Smooth muscle cell (in vitro differentiated cells): ENCODE results near the gene STAMBPL1. TPM values are rescaled to one million over a fixed set of nuclear protein-coding genes. Genes with fewer than 3 reads are reported as not detected.

Source experiments
- DNase-seq: peaks from one replicate; lab custom pipeline; 2025; ENCODE audit not compliant: unreplicated experiment; lab: John Stamatoyannopoulos, UW
- H2AFZ ChIP-seq: fragments of 200-600 bp; sonication (generic); 2 replicates; pipeline ENCODE4 v1.6.0; 2016; ENCODE audit warnings: antibody characterized with exemption, low read depth, mild to moderate bottlenecking
- H3F3A ChIP-seq: fragments of 200-600 bp; sonication (generic); 2 replicates; pipeline ENCODE4 v1.6.0; 2017; ENCODE audit warnings: antibody characterized with exemption, low read depth
- H3K27ac ChIP-seq: fragments of 200-600 bp; sonication (generic); 2 replicates; pipeline ENCODE4 v1.5.1; 2016; ENCODE audit warnings: low read depth, mild to moderate bottlenecking
- H3K27me3 ChIP-seq: fragments of 200-600 bp; sonication (generic); 2 replicates; pipeline ENCODE4 v1.6.1; 2016; ENCODE audit warnings: low read depth, mild to moderate bottlenecking
- H3K36me3 ChIP-seq: fragments of 200-600 bp; sonication (generic); 2 replicates; pipeline ENCODE4 v1.5.1; 2016; ENCODE audit warnings: low read depth
- H3K4me1 ChIP-seq: fragments of 200-600 bp; sonication (generic); 2 replicates; pipeline ENCODE4 v1.5.1; 2016; ENCODE audit warnings: low read depth
- H3K4me2 ChIP-seq: fragments of 200-600 bp; sonication (generic); 2 replicates; pipeline ENCODE4 v1.6.0; 2016; ENCODE audit warnings: mild to moderate bottlenecking
- H3K4me3 ChIP-seq: fragments of 200-600 bp; sonication (generic); 2 replicates; pipeline ENCODE4 v1.5.1; 2016; ENCODE audit warnings: mild to moderate bottlenecking
- H3K79me2 ChIP-seq: fragments of 200-600 bp; sonication (generic); 2 replicates; pipeline ENCODE4 v1.6.0; 2016; ENCODE audit warnings: low read depth, mild to moderate bottlenecking
- H3K9ac ChIP-seq: fragments of 200-600 bp; sonication (generic); 2 replicates; pipeline ENCODE4 v1.6.0; 2016; ENCODE audit warnings: low read depth
- H3K9me3 ChIP-seq: fragments of 200-600 bp; sonication (generic); replicated peaks from 2 replicates; pipeline ENCODE4 v1.5.1; 2016; ENCODE audit warnings: low read depth
- H4K20me1 ChIP-seq: fragments of 200-600 bp; sonication (generic); 2 replicates; pipeline ENCODE4 v1.6.0; 2016; ENCODE audit warnings: low read depth
- CTCF ChIP-seq: fragments of 200-600 bp; sonication (generic); IDR thresholded peaks from 2 replicates; pipeline ENCODE4 v1.5.1; 2017; ENCODE audit warnings: borderline replicate concordance, mild to moderate bottlenecking, antibody characterized with exemption; ENCODE audit not compliant: insufficient read depth, poor library complexity, severe bottlenecking
- WGBS: methylation state at CpG from one replicate; pipeline ENCODE4 v1.1.7; 2016; ENCODE audit warnings: low lambda C conversion rate; 5-methylcytosine and 5-hydroxymethylcytosine counted together
- polyA plus RNA-seq: library from polyadenylated mRNA; unstranded; fragments of >200 nt; fragmentation: Nextera tagmentation; extraction: Ambion mirVana; gene quantifications from 2 replicates; pipeline ENCODE4 v1.2.1, GENCODE V29; 2016
- total RNA-seq: library from RNA; depleted of rRNA; stranded (reverse); fragments of >200 nt; gene quantifications from 2 replicates; pipeline ENCODE4 v1.2.3, GENCODE V29; 2014

Gene STAMBPL1
- total and polyA plus RNA-seq, 2 experiments from 2014 or later: 0.49 to 1.2 TPM

GRCh38 chr10:88883448-88883809 is 3.4 kb downstream of the STAMBPL1 start:
- Histone ChIP-seq H3K4me2 (peak overlapping the region; percentile 69), H3K79me2 (no peaks in the 10 kb centered on the region), H3K27ac (peak overlapping the region; percentile 24), H4K20me1 (no peaks in the 10 kb centered on the region), H2AFZ (no peak overlapping the region), H3K9me3 (no peaks in the 10 kb centered on the region), H3K9ac (no peak overlapping the region), H3F3A (no peaks in the 10 kb centered on the region), H3K36me3 (no peaks in the 10 kb centered on the region), H3K4me3 (no peak overlapping the region), H3K27me3 (peaks cover 42% of the 10 kb centered on the region), H3K4me1 (peaks cover 16% of the 10 kb centered on the region)
- TF ChIP-seq CTCF: no peak
- no peak for DNase-seq
- WGBS: 76% methylated on average over 2 of the region's 2 CpGs

- H3F3A ChIP-seq: no peaks in the 10 kb centered on the region
- peaks cover 58% of the 10 kb centered on the region for H3K27me3 ChIP-seq
These were observed 6.5 kb downstream of the STAMBPL1 start for GRCh38 chr10:88886557-88886956.

GRCh38 chr10:88888810-88889445 is 8.9 kb downstream of the STAMBPL1 start:
- H3K79me2 ChIP-seq: no peaks in the 10 kb centered on the region
- no peaks in the 10 kb centered on the region for H3K9me3 ChIP-seq
- no peaks in the 10 kb centered on the region for H4K20me1 ChIP-seq
- H3K4me1 ChIP-seq: no peaks in the 10 kb centered on the region
- H3K36me3 ChIP-seq: no peaks in the 10 kb centered on the region
- H3K27ac ChIP-seq: no peak overlapping the region
- no peak overlapping the region for H3K9ac ChIP-seq
- no peak for TF ChIP-seq CTCF
- no peak overlapping the region for H3K4me2 ChIP-seq
- H3K4me3 ChIP-seq: no peak overlapping the region
- H3F3A ChIP-seq: no peaks in the 10 kb centered on the region
- H2AFZ ChIP-seq: no peak overlapping the region
- no peak for DNase-seq
- H3K27me3 ChIP-seq: peaks cover 61% of the 10 kb centered on the region

More at GRCh38 chr10:88886557-88886956, 6.5 kb downstream of the STAMBPL1 start:
- Histone ChIP-seq H4K20me1 (no peaks in the 10 kb centered on the region), H2AFZ (no peak overlapping the region), H3K27ac (no peak overlapping the region), H3K36me3 (no peaks in the 10 kb centered on the region), H3K9ac (no peak overlapping the region), H3K9me3 (no peaks in the 10 kb centered on the region), H3K4me3 (no peak overlapping the region), H3K4me1 (peaks cover 6% of the 10 kb centered on the region), H3K79me2 (no peaks in the 10 kb centered on the region), H3K4me2 (no peak overlapping the region)
- DNase-seq: no peak
- TF ChIP-seq CTCF: no peak
